NCI-H1930 (cell line): ENCODE measurements around the gene CSNK1D.

Experiments
- DNase-seq, 2 experiments: peaks; one replicate each; lab custom pipeline; 2025; lab: John Stamatoyannopoulos, UW

The CSNK1D gene

GRCh38 chr17:82238472-82239201 is 34.9 kb downstream of the CSNK1D start:
- DNase-seq: no peak

GRCh38 chr17:82237746-82238471 is 35.6 kb downstream of the CSNK1D start:
- no peak for DNase-seq

GRCh38 chr17:82237083-82237745 is 36.3 kb downstream of the CSNK1D start:
- DNase-seq: no peak

- peak in 1 of 2 experiments; percentile 38 for DNase-seq
Measured at GRCh38 chr17:82236142-82236971, 37.1 kb downstream of the CSNK1D start.

- DNase-seq: no peak
Measured at GRCh38 chr17:82235775-82236141, 37.7 kb downstream of the CSNK1D start.

- DNase-seq: no peak
Measured at GRCh38 chr17:82235056-82235774, 38.3 kb downstream of the CSNK1D start.

GRCh38 chr17:82234211-82235055 is 39.1 kb downstream of the CSNK1D start:
- DNase-seq: no peak

GRCh38 chr17:82232876-82233785 is 40.4 kb downstream of the CSNK1D start:
- no peak for DNase-seq

- DNase-seq: no peak
Measured at GRCh38 chr17:82232322-82232820, 41.1 kb downstream of the CSNK1D start.

GRCh38 chr17:82231562-82232321 is 41.8 kb downstream of the CSNK1D start:
- no peak for DNase-seq

GRCh38 chr17:82231312-82231561 is 42.3 kb downstream of the CSNK1D start:
- no peak for DNase-seq

GRCh38 chr17:82230609-82231311 is 42.7 kb downstream of the CSNK1D start:
- DNase-seq: no peak

GRCh38 chr17:82229698-82230608 is 43.5 kb downstream of the CSNK1D start:
- no peak for DNase-seq

GRCh38 chr17:82228842-82229697 is 44.4 kb downstream of the CSNK1D start, which contains the start of gene SLC16A3:
SLC16A3 (plus strand) TSS chr17:82229042; CDS start chr17:82236009, 6,967 bp downstream.
- DNase-seq: peak; percentile 38 to 63

- no peak for DNase-seq
Measured at GRCh38 chr17:82228278-82228841, 45.1 kb downstream of the CSNK1D start.
